Bronchial epithelial cell (primary cell): ENCODE data around the gene CDC42EP3. TPM values are rescaled to one million over a fixed set of nuclear protein-coding genes. Genes with fewer than 3 reads are reported as not detected.

Experiments
- DNase-seq: peaks from one replicate; pipeline ENCODE4 v3.0.0-alpha.2; 2010; ENCODE audit warnings: low read depth
- FAIRE-seq: peaks from 2 replicates; lab custom pipeline; 2011; peaks lifted over from hg19 to GRCh38; lab: Jason Lieb, UNC
- H3K27me3 ChIP-seq: 2 replicates; pipeline ENCODE4 v1.5.1; 2011; ENCODE audit warnings: low read length; ENCODE audit not compliant: control insufficient read depth, insufficient read depth
- H3K36me3 ChIP-seq: 2 replicates; pipeline ENCODE4 v1.5.1; 2011; ENCODE audit warnings: low read length; ENCODE audit not compliant: control insufficient read depth, insufficient read depth
- H3K4me3 ChIP-seq: 2 replicates; pipeline ENCODE4 v1.5.1; 2011; ENCODE audit warnings: mild to moderate bottlenecking, low read depth, low read length, control low read depth
- total RNA-seq: library from RNA; depleted of rRNA; stranded (reverse); fragments of >200 nt; gene quantifications from 2 replicates; pipeline ENCODE4 v1.2.1, GENCODE V29; 2014
- TF ChIP-seq, protein P1 (sequence below): IDR thresholded peaks from 2 replicates; pipeline ENCODE4 v1.5.1; 2011; ENCODE audit warnings: mild to moderate bottlenecking, moderate library complexity, low read length, control low read depth, inconsistent platforms; ENCODE audit not compliant: insufficient read depth, severe bottlenecking

CDC42EP3 gene
- total RNA-seq, 1 donor from 2014 or later: 10.5 TPM

DNA sequence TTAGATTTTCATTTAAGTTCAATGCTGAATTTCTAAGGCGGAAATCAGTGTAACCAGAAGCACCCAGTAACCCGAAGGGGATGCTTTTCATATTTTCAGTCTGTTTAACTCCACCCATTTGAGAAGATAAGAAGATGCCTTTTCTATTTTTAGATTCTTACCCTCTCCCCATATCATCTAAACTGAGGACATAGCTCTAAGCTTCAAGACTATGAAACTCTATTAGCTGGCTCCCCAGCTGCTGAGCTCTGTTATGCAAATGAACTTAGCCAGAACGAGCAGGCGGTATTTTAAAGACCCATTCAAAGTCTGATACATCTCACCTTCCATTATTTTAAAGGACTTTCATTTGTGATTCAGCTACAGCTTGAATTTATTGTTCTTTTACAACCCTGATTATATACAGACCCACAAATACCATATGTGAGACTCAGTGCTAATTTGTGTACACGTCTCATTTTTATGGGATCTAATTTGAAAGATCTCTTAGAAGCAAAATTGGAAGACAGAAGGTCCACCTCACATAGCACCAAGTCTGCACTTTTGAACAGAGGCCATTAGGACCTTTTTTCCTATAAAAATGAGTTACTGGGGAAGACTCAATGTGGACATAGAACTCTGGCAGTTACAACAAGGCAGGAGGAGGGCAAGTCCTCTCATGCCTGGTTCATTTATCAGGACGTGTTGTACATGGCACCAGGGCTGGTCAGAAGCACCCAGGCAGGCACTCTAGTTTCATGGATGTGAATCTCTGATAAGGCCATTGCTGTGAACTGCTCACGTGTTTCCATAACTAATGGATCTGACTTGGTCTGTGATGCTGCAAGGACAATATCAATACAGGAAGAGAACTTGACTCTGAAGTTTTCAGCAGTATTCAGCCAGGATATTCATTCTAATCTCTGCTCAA, 16.3 kb downstream of the CDC42EP3 start:
- TF ChIP-seq, protein P1, sequence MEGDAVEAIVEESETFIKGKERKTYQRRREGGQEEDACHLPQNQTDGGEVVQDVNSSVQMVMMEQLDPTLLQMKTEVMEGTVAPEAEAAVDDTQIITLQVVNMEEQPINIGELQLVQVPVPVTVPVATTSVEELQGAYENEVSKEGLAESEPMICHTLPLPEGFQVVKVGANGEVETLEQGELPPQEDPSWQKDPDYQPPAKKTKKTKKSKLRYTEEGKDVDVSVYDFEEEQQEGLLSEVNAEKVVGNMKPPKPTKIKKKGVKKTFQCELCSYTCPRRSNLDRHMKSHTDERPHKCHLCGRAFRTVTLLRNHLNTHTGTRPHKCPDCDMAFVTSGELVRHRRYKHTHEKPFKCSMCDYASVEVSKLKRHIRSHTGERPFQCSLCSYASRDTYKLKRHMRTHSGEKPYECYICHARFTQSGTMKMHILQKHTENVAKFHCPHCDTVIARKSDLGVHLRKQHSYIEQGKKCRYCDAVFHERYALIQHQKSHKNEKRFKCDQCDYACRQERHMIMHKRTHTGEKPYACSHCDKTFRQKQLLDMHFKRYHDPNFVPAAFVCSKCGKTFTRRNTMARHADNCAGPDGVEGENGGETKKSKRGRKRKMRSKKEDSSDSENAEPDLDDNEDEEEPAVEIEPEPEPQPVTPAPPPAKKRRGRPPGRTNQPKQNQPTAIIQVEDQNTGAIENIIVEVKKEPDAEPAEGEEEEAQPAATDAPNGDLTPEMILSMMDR: no peak
- Histone ChIP-seq H3K4me3 (no peak overlapping the region), H3K27me3 (no peaks in the 10 kb centered on the region), H3K36me3 (no peaks in the 10 kb centered on the region)
- FAIRE-seq: no peak
- peak; percentile 67 for DNase-seq

DNA sequence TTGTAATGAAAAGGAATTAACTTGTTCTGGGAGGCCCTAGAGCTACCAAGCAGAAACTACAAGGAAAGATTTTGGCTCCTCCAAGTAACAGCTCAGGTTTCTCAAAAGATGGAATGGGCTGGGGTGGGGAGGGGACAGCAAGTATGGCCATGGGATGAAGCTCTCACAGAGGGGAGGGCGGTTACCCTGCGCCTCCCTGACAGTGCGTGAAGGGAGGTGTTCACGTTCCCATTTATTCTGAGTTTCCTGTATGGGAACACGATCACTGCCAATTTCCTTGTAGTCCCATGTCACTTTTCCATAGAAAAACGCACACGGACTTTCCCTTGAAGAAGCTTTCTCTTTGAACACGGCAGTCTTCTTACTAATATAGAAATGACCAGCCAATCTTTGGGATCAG, 17.0 kb downstream of the CDC42EP3 start:
- TF ChIP-seq, protein P1: no peak
- peaks cover 2% of the 10 kb centered on the region for H3K36me3 ChIP-seq
- no peak for FAIRE-seq
- no peak overlapping the region for H3K4me3 ChIP-seq
- no peaks in the 10 kb centered on the region for H3K27me3 ChIP-seq
- DNase-seq: no peak

DNA sequence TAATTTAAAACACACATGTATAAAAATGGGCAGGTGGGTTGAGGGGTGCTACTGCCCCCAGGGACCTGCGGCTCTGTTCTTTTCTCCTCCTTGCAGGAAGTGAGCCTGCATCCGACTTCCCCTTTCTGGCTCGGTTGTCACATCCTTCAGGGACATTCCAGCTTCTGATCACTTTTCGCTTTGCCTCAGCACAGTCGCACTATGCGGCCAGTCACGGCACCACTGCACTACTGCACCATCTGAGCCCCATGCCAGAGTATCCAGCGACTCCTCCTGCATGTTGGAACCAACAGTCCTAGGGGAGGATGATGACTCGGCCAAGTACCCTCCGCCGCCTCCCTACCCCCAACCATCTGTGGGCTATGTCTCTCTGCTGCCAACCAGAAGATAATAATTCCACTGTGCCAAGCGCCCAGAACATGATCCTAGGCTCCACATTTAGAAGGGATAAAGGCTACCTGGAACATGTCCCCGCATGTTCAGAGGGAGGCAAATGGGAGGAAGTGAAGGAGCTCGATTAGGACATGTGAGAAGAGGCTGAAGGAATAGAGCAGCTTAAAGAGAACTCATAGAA, 17.6 kb downstream of the CDC42EP3 start:
- TF ChIP-seq, protein P1: no peak
- Histone ChIP-seq H3K27me3 (no peaks in the 10 kb centered on the region), H3K36me3 (peaks cover 2% of the 10 kb centered on the region), H3K4me3 (no peak overlapping the region)
- DNase-seq (peak; percentile 82), FAIRE-seq (no peak)

DNA sequence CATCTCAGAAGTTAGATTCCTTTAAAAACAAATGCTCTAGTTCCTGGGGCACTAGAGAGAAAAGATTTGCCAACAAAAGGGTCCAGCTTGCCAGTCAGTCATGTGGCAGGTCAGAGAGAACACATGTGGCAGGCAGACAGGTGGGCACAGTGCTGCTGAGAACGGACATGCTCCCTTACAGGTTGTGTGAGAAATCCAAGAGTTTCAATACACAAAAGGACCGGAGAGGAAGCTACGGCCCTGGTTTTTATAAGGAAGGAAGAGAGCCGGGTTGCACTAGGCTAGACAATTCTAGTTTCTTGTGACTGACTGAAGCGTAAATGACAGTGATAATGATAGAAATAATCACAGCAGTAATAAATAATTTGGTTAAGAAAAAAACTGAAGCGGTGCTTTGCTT, 18.3 kb downstream of the CDC42EP3 start:
- TF ChIP-seq, protein P1: no peak
- no peak for DNase-seq
- FAIRE-seq: no peak
- H3K27me3 ChIP-seq: no peaks in the 10 kb centered on the region
- H3K36me3 ChIP-seq: peaks cover 4% of the 10 kb centered on the region
- no peak overlapping the region for H3K4me3 ChIP-seq

DNA sequence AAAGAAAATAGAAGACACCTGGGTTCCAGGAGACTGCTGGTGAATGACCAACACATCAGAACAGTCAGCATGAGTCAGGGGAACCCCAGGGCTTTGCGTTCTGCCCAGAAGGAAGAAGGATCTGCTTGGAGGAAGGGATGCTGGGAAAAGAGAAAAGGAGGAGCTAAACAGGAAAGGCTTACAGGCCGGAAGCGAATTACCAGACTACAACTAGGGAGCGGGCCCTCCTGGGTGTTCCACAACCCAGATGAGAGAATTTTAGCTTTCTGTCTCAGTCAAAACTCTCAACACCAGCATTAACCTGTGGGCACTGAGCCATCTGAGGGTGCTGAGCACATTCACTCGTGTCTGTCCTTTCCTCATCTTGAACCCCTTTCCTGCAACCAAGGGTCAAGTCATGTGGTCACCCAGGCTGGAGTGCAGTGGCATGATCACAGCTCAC, 19.2 kb downstream of the CDC42EP3 start:
- peaks cover 8% of the 10 kb centered on the region for H3K36me3 ChIP-seq
- no peak overlapping the region for H3K4me3 ChIP-seq
- TF ChIP-seq, protein P1: no peak
- no peaks in the 10 kb centered on the region for H3K27me3 ChIP-seq
- no peak for FAIRE-seq
- DNase-seq: peak; percentile 99
